Pancreas (tissue), 10 donors: Measurements from ENCODE around the gene CC2D1B. TPM values are rescaled to one million over a fixed set of nuclear protein-coding genes. Genes with fewer than 3 reads are reported as not detected.

Experiments used
- ATAC-seq, 4 donors: fragments of 200-7000 bp; cut with Tn5 transposase; one replicate each; pipeline versions ENCODE4 v1.8.0 to v1.9.1; 2020; ENCODE audit warnings: mild to moderate bottlenecking in 4 of 4, moderate library complexity in 4 of 4
- DNase-seq, 6 donors: peaks; one replicate each; pipeline ENCODE4 v3.0.0-alpha.2; 2020
- FAIRE-seq: peaks from 2 replicates; lab custom pipeline; 2012; peaks lifted over from hg19 to GRCh38; lab: Jason Lieb, UNC
- H3K27ac ChIP-seq, 4 donors: fragments of 200-600 bp; sonication (generic); 1 replicate in 3 of 4; 2 replicates in 1 of 4; pipeline versions ENCODE4 v1.5.0 to v1.8.0; 2020
- H3K27me3 ChIP-seq, 4 donors: fragments of 200-600 bp; one replicate each; pipeline ENCODE4 v1.8.0; 2021
- H3K36me3 ChIP-seq, 3 donors: fragments of 200-600 bp; sonication (generic) in 1 of 3; one replicate each; pipeline versions ENCODE4 v1.5.0 to v1.8.0; 2020 to 2021
- H3K4me1 ChIP-seq, 3 donors: fragments of 200-600 bp; one replicate each; pipeline ENCODE4 v1.8.0; 2021
- H3K4me3 ChIP-seq, 4 donors: fragments of 200-600 bp; sonication (generic) in 2 of 4; one replicate each; pipeline versions ENCODE4 v1.5.0 to v1.8.0; 2020 to 2021
- H3K9me3 ChIP-seq, 4 donors: fragments of 200-600 bp; one replicate each; pipeline ENCODE4 v1.8.0; 2021
- WGBS, 2 donors: extraction: QIAGEN DNeasy Blood & Tissue Kit; methylation state at CpG; one replicate each; pipeline ENCODE4 v1.1.7; 2013; 5-methylcytosine and 5-hydroxymethylcytosine counted together
- intact Hi-C, 3 donors: fragments of 100-400 bp; cut with DNase I; formaldehyde crosslinking; loops; one replicate each; pipeline versions ENCODE4 v1.11.1 to v1.14.2; 2022
- polyA plus RNA-seq, 2 donors: library from polyadenylated mRNA; stranded (reverse); fragments of 200-250 nt; gene quantifications; one replicate each; pipeline ENCODE4 v1.2.3, GENCODE V29; 2013
- total RNA-seq, 6 donors: library from RNA; stranded (reverse); fragmentation: NEBNext Ultra II Directional in 4 of 6; extraction: Animal tissue kit (Norgen Biotek cat#: 25700) in 4 of 6; gene quantifications; one replicate each; pipeline versions ENCODE4 v1.2.1 to v1.2.4, GENCODE V29; 2021 to 2023
- TF ChIP-seq, protein P1 (sequence below), 4 donors: fragments of 200-600 bp; sonication (generic) in 3 of 4; IDR thresholded peaks; one replicate each; pipeline versions ENCODE4 v1.5.0 to v1.8.0; 2021; ENCODE audit warnings: antibody characterized with exemption in 4 of 4
- donor health status: healthy with polysubstance abuse.
- donor health status: DM: no; HTN: no; CAD: no; lungs with moderate emphysema.
- donor health status: DM: no; HTN: no; CAD: no.
- donor health status: control.
- donor health status: control.
- donor health status: Bipolar disorder and iron deficiency.
- donor health status: DM: yes; HTN: yes; CAD: no.
- donor health status: DM: no; HTN: no; CAD: no.
- donor health status: DM: no; HTN: no; CAD: no.
- donor health status: DM: yes; HTN: yes; CAD: no.

CC2D1B gene
- total and polyA plus RNA-seq, 8 donors: 13.3 to 22.3 (median 14.6) TPM

DNA sequence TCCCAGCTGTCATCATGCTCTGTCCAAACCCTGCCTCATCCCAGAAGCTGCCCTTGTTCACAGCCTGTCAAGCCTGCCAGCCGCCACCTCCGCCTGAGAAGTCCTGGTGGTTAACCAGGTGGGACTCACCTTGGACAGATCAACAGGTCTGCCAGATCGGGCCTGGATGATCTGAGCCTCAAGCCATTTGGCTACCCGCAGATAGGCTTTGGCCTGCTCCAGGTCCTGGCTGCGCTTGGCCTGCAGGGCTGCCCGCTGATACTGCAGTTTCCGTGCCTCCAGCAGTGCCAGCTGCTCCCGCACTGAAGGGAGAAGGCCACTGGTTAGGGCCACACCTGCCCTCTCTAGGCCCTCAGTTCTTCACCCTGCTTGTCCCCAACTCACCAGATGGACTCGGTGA lies 8.6 kb downstream of the CC2D1B start:
- no peak for FAIRE-seq
- no peak overlapping the region for H3K4me3 ChIP-seq
- peaks cover 18 to 96% (median 53%) of the 10 kb centered on the region in 3 donors for H3K36me3 ChIP-seq

DNA sequence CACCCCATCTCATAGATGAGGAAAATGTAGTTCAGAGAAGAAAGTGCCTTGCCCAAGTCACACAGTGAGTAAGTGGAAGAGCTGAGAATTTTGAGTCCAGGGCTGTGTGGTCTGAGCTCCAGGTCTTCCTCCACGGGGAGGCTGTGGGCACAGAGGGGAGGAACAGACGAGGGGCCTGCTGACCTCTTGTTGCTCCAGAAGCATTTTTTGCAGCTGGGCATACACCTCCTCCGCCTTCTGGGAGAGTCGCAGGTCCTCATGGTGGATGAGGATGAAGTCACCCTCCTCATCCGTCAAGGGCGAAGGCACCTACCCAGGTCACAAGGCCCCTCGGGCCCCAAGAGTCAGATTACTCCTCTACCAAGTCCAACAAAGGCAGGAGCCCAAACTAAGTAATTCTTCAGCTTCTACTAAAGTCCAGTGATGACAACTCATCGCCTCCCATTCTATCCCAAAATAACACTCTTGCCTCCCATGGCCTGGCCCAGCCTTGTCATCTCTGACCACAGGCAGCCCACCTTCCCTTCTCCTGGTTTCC lies 9.1 kb downstream of the CC2D1B start:
- Histone ChIP-seq H3K9me3 (no peaks in the 10 kb centered on the region), H3K4me1 (no peaks in the 10 kb centered on the region), H3K36me3 (peaks cover 18 to 91% (median 53%) of the 10 kb centered on the region in 3 donors), H3K27ac (no peak overlapping the region), H3K27me3 (no peaks in the 10 kb centered on the region), H3K4me3 (no peak overlapping the region)
- DNase-seq: no peak
- ATAC-seq: no peak
- 92 to 95% methylated on average over 8 of the region's 8 CpGs for WGBS, 2 donors
- no peak for FAIRE-seq
- TF ChIP-seq, protein P1, sequence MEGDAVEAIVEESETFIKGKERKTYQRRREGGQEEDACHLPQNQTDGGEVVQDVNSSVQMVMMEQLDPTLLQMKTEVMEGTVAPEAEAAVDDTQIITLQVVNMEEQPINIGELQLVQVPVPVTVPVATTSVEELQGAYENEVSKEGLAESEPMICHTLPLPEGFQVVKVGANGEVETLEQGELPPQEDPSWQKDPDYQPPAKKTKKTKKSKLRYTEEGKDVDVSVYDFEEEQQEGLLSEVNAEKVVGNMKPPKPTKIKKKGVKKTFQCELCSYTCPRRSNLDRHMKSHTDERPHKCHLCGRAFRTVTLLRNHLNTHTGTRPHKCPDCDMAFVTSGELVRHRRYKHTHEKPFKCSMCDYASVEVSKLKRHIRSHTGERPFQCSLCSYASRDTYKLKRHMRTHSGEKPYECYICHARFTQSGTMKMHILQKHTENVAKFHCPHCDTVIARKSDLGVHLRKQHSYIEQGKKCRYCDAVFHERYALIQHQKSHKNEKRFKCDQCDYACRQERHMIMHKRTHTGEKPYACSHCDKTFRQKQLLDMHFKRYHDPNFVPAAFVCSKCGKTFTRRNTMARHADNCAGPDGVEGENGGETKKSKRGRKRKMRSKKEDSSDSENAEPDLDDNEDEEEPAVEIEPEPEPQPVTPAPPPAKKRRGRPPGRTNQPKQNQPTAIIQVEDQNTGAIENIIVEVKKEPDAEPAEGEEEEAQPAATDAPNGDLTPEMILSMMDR (IDR thresholded peaks at IDR 0.05): no peak
- intact Hi-C loops: no loop called here

More for the DNA sequence above, 8.6 kb downstream of the CC2D1B start:
- intact Hi-C loops: no loop called here
- H3K4me1 ChIP-seq: no peaks in the 10 kb centered on the region
- WGBS, 2 donors: 92 to 94% methylated on average over 9 of the region's 9 CpGs
- peak in 1 of 6 donors; percentile 11 for DNase-seq
- H3K27ac ChIP-seq: no peak overlapping the region
- TF ChIP-seq, protein P1 (IDR thresholded peaks at IDR 0.05): no peak
- no peaks in the 10 kb centered on the region for H3K9me3 ChIP-seq
- no peak for ATAC-seq
- H3K27me3 ChIP-seq: no peaks in the 10 kb centered on the region

DNA sequence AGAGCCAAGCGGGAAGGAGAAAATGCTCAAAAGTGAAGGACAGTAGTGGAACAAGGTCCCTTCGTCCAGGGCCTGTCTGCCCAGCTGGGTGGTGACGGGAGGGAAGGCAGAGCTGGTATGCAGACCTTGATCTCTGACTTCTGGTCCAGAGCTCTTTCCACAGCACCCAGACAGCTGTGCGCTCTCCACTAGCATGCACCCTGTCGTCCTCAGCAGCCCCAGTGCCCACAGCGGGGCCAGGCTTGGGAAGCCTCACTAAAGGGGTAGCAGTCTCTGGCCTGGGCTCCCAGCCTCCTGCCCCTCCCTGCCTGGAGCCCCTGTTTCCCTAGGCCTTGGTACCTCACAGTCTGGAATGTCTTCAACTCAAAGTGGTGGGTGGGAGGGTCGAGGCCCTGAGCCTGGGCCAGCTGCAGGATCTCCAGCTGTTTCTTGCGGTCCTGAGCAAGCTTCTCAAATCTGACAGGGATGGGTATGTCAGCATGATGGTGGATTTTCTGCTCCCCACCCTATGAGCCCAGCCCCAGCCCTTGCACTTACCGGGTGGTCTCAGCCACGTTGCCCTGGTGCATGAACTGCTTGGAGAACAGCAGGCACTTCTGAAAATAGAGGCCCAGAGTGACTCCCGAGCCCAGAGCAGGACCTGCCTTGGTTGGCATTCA lies 10.0 kb downstream of the CC2D1B start:
- Histone ChIP-seq H3K27ac (no peak overlapping the region), H3K27me3 (no peaks in the 10 kb centered on the region), H3K4me1 (no peaks in the 10 kb centered on the region), H3K9me3 (no peaks in the 10 kb centered on the region), H3K4me3 (no peak overlapping the region), H3K36me3 (peaks cover 18 to 84% (median 50%) of the 10 kb centered on the region in 3 donors)
- no peak for FAIRE-seq
- 90 to 93% methylated on average over 11 of the region's 11 CpGs for whole genome bisulfite sequencing, 2 donors
- TF ChIP-seq, protein P1 (IDR thresholded peaks at IDR 0.05): no peak
- intact Hi-C loops: no loop called here
- peak in 1 of 6 donors; percentile 33 for DNase-seq
- no peak for ATAC-seq

DNA sequence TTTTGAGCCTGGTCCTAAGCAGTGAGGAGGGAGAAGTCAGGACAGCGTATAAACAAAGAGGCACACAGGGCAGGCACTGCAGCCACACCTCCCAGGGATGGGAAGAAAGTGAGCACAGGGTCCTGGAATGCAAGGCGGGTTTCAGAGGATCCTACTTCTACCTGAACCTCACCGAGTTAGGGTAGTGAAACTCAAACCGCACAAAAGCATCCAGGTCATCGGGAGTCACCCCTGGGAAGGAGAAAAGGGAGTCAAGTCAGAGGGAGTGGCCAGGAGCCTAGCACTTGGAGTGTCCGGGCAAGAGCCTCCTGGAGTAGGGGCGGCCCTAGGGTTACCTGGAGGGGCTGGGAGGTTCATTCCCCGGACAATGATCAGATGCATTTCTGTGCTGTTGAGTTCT lies 10.6 kb downstream of the CC2D1B start:
- Histone ChIP-seq H3K9me3 (no peaks in the 10 kb centered on the region), H3K4me1 (no peaks in the 10 kb centered on the region), H3K27ac (no peak overlapping the region), H3K27me3 (no peaks in the 10 kb centered on the region), H3K4me3 (no peak overlapping the region), H3K36me3 (peaks cover 18 to 78% (median 44%) of the 10 kb centered on the region in 3 donors)
- FAIRE-seq (no peak), DNase-seq (peak in 1 of 6 donors; percentile 18), ATAC-seq (no peak)
- TF ChIP-seq, protein P1 (IDR thresholded peaks at IDR 0.05): no peak
- 91 to 92% methylated on average over 8 of the region's 8 CpGs for WGBS, 2 donors
- intact Hi-C loops: no loop called here

DNA sequence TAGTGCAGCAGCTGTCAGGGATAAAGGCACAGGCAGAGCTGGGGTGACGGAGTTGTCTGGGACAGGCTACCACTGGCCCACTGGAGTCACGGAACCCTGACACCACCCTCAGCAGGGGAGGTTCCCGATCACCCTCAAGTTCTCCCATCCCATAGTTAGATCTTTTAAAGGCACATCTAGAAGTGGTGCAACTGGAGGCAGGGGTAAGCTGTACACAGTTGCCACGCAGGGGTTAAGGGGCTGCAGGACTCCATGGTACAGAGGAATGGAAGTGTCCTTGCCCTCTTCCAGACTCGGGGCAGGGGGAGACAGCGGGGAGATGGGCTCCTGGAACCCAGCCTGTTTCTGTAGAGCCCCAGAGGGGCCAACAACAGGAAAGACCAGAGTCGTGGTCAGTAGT lies 13.3 kb downstream of the CC2D1B start:
- 73 to 78% methylated on average over 7 of the region's 7 CpGs for WGBS, 2 donors
- Histone ChIP-seq H3K27ac (no peak overlapping the region), H3K4me3 (no peak overlapping the region), H3K4me1 (no peaks in the 10 kb centered on the region), H3K36me3 (peaks cover 3 to 51% (median 19%) of the 10 kb centered on the region in 3 donors), H3K9me3 (no peaks in the 10 kb centered on the region), H3K27me3 (no peaks in the 10 kb centered on the region)
- intact Hi-C loops: no loop called here
- no peak for FAIRE-seq
- DNase-seq: no peak
- TF ChIP-seq, protein P1 (IDR thresholded peaks at IDR 0.05): no peak
- ATAC-seq: no peak
